HG02870 (cell line): ENCODE measurements around the gene PCCA.
"Not testable (repeated sequence)": the region's sequence is repeated elsewhere in the genome, so short reads cannot be mapped to it uniquely, and the experiment has no call there.

Experiments
- ATAC-seq: cut with Tn5 transposase; IDR thresholded peaks from one replicate; pipeline ENCODE4 v1.9.1; 2021; ENCODE audit warnings: mild to moderate bottlenecking, moderate library complexity; ENCODE audit not compliant: unreplicated experiment

PCCA gene

DNA sequence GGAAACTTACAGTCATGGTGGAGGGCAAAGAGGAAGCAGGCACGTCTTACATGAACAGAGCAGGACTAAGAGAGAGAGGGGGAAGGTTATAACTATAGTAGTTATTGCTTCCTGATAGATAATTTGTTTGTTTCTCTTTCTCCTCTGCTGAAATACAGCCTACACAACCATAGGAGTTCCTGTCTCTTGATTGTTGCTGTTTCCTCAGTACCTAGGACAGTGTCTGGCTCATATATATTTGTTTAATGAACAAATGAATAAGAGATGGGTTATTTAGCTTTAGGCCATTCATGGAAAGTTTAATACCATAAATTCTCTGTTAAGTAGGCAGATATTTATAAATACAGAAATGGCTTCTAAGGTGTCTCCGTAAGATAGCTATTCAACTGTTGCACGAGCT is 95.2 kb downstream of the PCCA start:
- ATAC-seq = no peak

- ATAC-seq = no peak
Observed at GRCh38 chr13:100195568-100195967, 106.7 kb downstream of the PCCA start.

GRCh38 chr13:100196375-100196774 is 107.5 kb downstream of the PCCA start:
- no peak for ATAC-seq

DNA sequence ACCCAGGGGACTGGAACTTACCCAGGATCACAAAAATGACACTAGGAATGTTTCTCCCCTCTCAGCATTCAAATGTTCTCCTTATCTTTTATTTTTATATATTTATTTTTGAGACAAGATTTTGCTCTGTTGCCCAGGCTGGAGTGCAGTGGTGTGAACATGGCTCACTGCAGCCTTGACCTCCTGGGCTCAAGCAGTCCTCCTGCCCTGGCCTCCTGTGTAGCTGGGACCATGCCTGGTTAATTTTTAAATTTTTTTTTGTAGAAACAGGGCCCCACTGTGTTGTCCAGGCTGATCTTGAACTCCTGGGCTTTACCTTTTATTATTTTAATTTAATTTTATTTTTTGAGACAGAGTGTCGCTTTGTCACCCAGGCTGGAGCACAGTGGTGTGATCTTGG is 108.2 kb downstream of the PCCA start:
- ATAC-seq = no peak

DNA sequence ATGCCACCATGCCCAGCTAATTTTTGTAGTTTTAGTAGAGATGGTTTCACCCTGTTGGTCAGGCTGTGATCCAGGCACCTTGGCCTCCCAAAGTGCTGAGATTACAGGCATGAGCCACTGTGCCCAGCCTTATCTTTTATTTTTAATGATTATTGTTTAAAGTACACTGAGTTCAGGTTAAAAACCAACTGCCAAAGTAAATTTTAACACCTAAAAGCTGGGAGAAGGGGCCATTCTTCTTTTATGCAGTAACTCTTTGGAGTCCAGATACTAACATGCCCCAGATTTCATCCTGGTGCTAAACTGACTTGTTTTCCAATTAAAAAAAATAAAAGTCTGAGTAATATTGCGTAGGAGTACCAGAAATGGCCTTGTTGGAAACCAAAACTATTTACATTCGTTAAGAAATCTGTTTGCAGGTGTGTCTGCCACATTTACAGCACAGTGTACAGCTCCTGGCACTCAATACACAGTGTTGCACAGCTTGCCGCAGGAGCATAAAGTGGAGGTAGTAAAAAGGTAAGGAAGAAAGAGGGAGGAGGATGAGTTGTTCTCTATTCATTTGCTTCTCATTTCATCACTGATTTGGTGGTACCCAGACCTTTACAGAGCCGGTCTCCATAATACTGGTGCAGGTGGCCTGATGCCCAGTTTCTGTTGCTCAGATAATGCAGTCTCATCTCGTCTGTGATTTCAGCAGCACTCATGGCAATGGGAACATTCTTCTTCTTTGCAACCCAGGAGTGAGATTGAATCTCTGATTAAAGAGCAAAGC is 108.9 kb downstream of the PCCA start:
- ATAC-seq = no peak

GRCh38 chr13:100203696-100204367 is 114.9 kb downstream of the PCCA start:
- no peak for ATAC-seq

DNA sequence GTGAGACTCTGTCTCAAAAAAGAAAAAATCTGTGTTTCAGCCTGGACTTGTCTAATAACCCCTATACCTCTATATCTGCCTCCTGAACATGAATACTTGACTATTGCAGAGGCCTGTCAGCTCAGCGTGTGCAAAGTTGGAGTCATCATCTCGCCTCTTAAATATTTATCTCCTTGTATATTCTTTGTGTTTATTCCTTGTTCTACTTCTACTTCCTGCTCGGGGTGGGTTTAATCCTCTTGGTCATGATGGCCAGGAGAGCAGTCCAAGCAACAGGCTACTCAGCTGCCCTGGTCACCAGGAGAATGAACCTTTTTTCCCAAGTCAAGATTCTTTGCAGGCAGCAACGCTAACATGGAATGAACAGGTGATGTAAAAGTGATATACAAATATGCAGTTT is 119.1 kb downstream of the PCCA start:
- ATAC-seq = no peak

GRCh38 chr13:100208626-100209025 is 119.7 kb downstream of the PCCA start:
- ATAC-seq = no peak

DNA sequence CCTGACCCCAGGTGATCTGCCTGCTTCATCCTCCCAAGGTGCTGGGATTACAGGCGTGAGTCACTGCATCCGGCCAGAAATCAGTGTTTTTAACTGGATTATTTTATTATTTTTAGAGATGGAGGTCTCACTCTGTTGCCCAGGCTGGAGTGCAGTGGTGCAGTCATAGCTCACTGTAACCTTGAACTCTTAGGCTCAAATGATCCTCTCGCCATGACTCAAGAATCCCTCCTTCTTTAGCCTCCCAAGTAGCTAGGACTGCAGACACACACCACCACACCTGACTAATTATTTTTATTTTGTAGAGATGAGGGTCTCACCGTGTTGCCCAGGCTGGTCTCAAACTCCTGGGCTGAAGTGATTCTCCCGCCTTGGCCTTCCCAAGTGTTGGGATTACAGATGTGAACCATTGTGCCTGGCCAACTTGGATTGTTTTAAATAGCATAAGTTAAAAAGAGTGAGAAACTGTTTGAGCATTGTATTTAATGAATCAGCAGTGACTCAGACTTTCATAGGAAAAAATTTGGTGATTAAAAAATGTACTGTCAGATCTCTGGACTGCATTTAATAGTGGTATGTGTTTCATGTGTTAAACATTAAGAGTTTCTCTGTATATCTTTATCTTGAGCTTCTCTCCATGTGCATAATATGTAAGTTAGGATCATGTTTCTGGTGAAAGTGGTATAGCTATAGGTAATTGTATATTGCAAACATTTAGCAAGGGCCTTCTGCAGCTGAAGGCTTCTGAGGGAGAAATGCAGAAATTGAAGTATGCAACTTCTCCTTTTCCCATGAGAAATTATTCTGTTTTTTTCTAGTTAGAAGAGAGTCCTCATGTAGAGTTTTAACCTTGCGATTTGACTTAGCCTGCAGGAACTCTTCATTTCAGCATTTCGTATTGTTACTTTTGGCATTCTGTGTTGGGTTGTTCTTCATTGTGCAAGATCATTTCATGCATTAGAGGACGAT is 121.2 kb downstream of the PCCA start:
- ATAC-seq = no peak

DNA sequence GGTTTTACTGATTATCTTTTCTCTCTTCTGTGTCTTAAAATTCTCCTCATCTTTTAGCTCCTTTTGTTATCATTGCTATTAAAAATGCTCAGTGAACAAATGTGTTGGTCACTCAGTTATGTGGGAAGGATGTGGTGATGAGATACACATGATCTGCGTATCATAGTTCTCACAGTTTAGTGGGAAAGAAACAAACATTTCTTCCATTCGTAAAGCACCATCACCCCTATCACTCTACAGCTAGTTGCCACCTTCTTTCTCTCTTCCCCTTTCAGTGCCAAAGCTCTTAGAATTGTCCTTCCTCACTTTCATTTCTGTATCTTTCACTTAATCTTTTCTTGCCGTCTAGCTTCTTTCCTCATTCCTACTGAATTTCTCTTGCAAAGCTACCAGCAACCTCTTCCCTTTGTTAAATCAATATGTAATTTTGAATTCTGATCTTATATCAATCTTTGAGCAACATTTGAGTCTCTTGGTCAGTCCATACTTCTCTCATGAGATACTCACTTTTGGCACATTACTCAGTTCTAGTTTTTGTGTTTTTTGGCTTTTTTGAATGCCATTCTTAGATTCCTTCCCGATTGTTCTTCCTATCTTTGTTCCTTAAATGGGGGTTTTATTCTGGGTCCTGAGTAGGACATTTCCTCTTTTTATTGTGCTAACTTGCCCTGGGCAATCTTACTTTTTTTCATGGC is 122.3 kb downstream of the PCCA start:
- ATAC-seq = no peak

- no peak for ATAC-seq
Observed at GRCh38 chr13:100212904-100213553, 124.1 kb downstream of the PCCA start.

DNA sequence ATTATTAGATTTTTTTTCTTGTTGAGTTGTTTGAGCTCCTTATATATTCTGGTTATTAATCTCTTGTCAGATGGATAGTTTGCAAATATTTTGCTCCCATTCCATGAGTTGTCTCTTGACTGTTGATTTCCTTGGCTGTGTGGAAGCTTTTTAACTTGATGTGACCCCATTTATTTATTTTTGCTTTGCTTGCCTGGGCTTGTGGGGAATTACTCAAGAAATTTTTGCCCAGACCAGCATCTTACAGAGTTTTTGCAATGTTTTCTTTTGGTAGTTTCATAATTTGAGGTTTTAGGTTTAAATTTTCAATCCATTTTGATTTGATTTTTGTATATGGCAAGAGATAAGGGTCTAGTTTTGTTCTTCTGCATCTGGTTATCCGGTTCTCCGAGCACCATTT is 124.7 kb downstream of the PCCA start:
- no peak for ATAC-seq

GRCh38 chr13:100214886-100215285 is 126.0 kb downstream of the PCCA start:
- ATAC-seq = no peak

DNA sequence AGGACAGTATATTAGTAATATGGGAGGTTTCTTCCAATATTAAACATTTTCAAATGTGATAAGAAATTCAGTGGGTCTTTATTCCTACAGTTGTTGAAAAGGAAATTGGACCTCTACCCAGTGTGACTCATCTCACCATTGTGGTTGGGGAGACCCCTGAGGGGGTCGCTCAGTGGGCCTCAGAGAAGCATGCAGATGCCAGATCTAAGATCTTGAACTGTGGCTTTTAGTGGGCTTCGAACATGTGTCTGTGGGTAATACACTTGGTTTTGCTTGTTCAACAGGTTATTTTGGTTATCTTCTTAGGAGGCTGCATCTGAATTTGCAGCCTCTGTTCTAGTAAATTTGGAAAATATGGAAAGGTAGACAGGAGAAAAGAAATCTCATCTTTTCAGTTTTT is 132.3 kb downstream of the PCCA start:
- no peak for ATAC-seq

GRCh38 chr13:100223966-100224530 is 135.2 kb downstream of the PCCA start:
- not testable (repeated sequence) for ATAC-seq

- no peak for ATAC-seq
Observed at GRCh38 chr13:100229603-100230002, 140.7 kb downstream of the PCCA start.

DNA sequence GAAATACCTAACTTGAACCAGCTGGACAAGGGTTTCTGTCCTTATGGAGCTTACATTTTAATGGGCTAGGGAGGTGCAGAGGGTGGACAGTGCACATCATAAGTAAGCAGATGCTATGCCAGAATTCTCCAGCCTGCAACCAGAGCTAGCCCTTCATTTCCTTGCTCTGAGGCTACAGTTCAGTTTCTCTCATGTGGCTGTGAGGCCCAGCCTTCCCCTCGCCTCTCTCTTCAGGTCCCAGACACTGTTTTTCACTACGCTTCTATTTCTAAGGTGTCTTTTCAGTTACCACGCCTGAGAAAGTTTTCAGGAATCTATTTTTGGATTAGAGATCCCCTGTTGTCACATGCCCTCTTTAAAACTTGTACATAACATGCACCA is 141.9 kb downstream of the PCCA start:
- no peak for ATAC-seq

DNA sequence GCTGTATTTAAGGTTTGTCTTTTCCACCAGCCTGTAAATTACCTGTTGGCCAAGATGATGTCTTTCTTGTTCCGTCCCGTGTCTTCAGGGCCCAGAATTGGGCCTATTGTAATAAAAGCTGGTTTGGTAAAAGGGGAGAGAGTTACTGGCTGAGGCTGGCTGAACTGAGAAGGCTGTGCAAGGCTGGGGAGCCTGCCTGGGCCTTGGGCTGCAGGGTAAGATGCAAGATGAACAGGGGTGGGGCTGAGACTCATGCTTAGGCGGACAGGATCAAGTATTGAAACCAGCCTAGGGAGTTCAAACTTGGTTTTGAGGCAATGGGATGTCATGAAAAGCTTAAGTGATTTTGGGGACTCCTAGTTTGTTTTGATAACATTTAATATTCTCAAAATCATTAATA is 142.3 kb downstream of the PCCA start:
- ATAC-seq = no peak

DNA sequence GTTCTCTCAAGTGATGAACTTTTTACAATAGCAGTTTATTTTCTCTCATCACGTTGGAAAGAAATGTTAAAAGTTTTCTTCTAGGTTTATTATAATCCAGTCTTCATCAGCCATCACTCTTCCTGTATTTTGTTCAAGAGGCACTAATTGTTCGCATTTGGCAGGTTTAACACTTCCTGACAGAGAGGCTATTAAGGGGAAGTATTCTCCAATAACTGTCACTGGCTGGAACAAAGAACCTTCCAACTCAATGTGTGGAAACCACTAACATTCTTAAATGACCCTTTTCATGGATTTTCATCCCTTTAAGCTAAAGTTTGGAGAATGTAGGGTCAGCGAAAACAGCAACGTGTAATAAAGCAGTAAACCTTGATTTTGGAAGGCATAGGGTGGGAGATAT is 145.1 kb downstream of the PCCA start:
- ATAC-seq = no peak

DNA sequence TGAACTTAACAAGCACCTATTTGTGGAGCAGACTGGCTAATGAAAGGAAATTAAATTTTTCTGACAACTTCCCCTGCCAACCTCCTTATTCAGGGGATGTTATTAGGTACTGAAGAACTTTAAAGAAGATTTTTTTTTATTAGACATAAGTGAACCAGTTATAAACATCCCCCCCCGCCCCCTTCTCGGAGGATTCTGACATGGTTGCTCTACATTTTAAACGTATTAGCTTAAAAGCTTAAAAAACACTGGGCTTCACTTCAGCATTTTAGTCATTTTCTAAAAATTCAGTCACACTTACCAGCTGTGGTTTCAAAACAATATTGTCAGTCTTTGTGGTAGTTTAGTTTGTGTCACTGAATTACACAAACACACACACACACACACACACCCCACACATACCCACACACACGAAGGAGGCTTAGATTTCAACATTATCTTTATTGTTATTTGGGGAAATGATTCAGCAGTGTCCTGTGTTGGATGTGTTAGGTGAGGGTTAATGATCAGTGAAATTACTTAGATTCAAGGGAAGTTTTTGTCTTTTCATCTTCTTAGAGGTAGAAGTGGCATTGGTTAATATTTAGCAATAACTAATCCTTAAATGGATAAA is 145.7 kb downstream of the PCCA start:
- no peak for ATAC-seq
